ENCODE data around the gene ZBTB17. TPM values are rescaled to one million over a fixed set of nuclear protein-coding genes. Genes with fewer than 3 reads are reported as not detected.

ZBTB17 gene
- total and polyA plus RNA-seq, 7 donors: 17.4 to 38.7 (median 24.3) TPM

DNA sequence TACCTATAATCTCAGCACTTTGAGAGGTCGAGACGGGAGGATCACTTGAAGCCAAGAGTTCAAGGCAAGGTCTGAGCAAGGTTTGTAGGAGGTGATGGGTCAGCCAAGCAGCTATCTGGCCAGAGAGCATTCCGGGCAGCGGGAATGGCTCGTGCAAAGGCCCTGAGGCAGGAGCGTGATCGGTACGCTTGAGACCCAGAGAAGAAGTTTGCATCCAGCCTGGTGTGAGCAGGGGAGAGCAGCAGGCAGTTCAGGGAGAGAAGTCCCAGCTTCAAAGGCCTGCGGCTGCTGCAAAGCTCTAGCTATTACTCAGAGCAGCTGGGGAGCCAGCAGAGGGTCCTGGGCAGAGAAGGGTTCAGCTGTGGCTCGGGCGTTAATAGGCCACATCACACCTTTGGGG lies 23.0 kb upstream of the ZBTB17 start:
- Histone ChIP-seq H3K36me3 (no peaks in the 10 kb centered on the region), H3K27me3 (no peaks in the 10 kb centered on the region), H3K9me3 (no peaks in the 10 kb centered on the region), H3K4me1 (no peaks in the 10 kb centered on the region), H3K27ac (no peak overlapping the region), H3K4me3 (no peak overlapping the region)
- TF ChIP-seq, protein P1, sequence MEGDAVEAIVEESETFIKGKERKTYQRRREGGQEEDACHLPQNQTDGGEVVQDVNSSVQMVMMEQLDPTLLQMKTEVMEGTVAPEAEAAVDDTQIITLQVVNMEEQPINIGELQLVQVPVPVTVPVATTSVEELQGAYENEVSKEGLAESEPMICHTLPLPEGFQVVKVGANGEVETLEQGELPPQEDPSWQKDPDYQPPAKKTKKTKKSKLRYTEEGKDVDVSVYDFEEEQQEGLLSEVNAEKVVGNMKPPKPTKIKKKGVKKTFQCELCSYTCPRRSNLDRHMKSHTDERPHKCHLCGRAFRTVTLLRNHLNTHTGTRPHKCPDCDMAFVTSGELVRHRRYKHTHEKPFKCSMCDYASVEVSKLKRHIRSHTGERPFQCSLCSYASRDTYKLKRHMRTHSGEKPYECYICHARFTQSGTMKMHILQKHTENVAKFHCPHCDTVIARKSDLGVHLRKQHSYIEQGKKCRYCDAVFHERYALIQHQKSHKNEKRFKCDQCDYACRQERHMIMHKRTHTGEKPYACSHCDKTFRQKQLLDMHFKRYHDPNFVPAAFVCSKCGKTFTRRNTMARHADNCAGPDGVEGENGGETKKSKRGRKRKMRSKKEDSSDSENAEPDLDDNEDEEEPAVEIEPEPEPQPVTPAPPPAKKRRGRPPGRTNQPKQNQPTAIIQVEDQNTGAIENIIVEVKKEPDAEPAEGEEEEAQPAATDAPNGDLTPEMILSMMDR (IDR thresholded peaks at IDR 0.05): no peak
- TF ChIP-seq EP300 (IDR thresholded peaks at IDR 0.05) (no peak), POLR2AphosphoS5 (IDR thresholded peaks at IDR 0.05) (no peak), POLR2A (IDR thresholded peaks at IDR 0.05) (no peak)
- WGBS, 2 donors: 95 to 96% methylated on average over 11 of the region's 11 CpGs
- DNase-seq: peak; percentile 42
- intact Hi-C loops (cut with DNase I): no loop called here

- 90 to 92% methylated on average over 9 of the region's 9 CpGs for WGBS, 2 donors
Measured at GRCh38 chr1:15997637-15998280, 21.9 kb upstream of the ZBTB17 start.

GRCh38 chr1:15997076-15997585 lies 21.2 kb upstream of the ZBTB17 start:
- WGBS, 2 donors: 85 to 90% methylated on average over 9 of the region's 9 CpGs
- no peaks in the 10 kb centered on the region for H3K27me3 ChIP-seq
- no peaks in the 10 kb centered on the region for H3K36me3 ChIP-seq
- H3K27ac ChIP-seq: no peak overlapping the region
- H3K9me3 ChIP-seq: no peaks in the 10 kb centered on the region
- TF ChIP-seq POLR2A (IDR thresholded peaks at IDR 0.05) (no peak), POLR2AphosphoS5 (IDR thresholded peaks at IDR 0.05) (no peak), EP300 (IDR thresholded peaks at IDR 0.05) (no peak)
- TF ChIP-seq, protein P1 (IDR thresholded peaks at IDR 0.05): no peak
- no peak for DNase-seq
- H3K4me1 ChIP-seq: no peaks in the 10 kb centered on the region
- intact Hi-C loops (cut with DNase I): no loop called here
- H3K4me3 ChIP-seq: no peak overlapping the region

More at GRCh38 chr1:15997637-15998280, 21.9 kb upstream of the ZBTB17 start:
- peak; percentile 39 for DNase-seq
- no peaks in the 10 kb centered on the region for H3K9me3 ChIP-seq
- intact Hi-C loops (cut with DNase I): no loop called here
- H3K27me3 ChIP-seq: no peaks in the 10 kb centered on the region
- H3K4me1 ChIP-seq: no peaks in the 10 kb centered on the region
- no peak for TF ChIP-seq EP300 (IDR thresholded peaks at IDR 0.05)
- no peak for TF ChIP-seq POLR2A (IDR thresholded peaks at IDR 0.05)
- no peak for TF ChIP-seq POLR2AphosphoS5 (IDR thresholded peaks at IDR 0.05)
- TF ChIP-seq, protein P1 (IDR thresholded peaks at IDR 0.05): no peak
- H3K4me3 ChIP-seq: no peak overlapping the region
- no peaks in the 10 kb centered on the region for H3K36me3 ChIP-seq
- H3K27ac ChIP-seq: no peak overlapping the region

GRCh38 chr1:15994590-15995351 lies 18.9 kb upstream of the ZBTB17 start:
- 53 to 72% methylated on average over 11 of the region's 11 CpGs for WGBS, 2 donors
- TF ChIP-seq, protein P1 (IDR thresholded peaks at IDR 0.05): peak; percentile 65 to 86 (median 77)
- no peak for TF ChIP-seq POLR2A (IDR thresholded peaks at IDR 0.05)
- intact Hi-C loops (cut with DNase I): loop anchor here (2.0 kb wide), 2 partner anchors 180 to 202 kb away; no protein-coding TSS in a partner anchor
- Histone ChIP-seq H3K36me3 (no peaks in the 10 kb centered on the region), H3K4me3 (no peak overlapping the region), H3K4me1 (no peaks in the 10 kb centered on the region), H3K27me3 (no peaks in the 10 kb centered on the region), H3K27ac (peak overlapping the region in 1 of 4 donors; percentile 40), H3K9me3 (no peaks in the 10 kb centered on the region)
- peak; percentile 84 for DNase-seq

Measured in sigmoid colon (tissue), 7 donors.